ENCODE measurements around the gene CFAP68.

Gene CFAP68

GRCh38 chr11:111934306-111934705, 55.0 kb downstream of the CFAP68 start:
- H3K36me3 ChIP-seq (ENCODE audit: insufficient read depth, low read length), result no peaks in the 10 kb centered on the region
- no peak overlapping the region for H3K9ac ChIP-seq (ENCODE audit: low read length)
- H3K27ac ChIP-seq (ENCODE audit: low read depth, low read length), result no peak overlapping the region
- peaks cover 37% of the 10 kb centered on the region for H3K4me1 ChIP-seq (ENCODE audit: insufficient read depth, low read length)
- H3K27me3 ChIP-seq (ENCODE audit: control insufficient read depth in 1 of 2, insufficient read depth in 2 of 2, low read length in 2 of 2), result no peaks in the 10 kb centered on the region
- no peaks in the 10 kb centered on the region for H3K9me3 ChIP-seq (ENCODE audit: low read length)
- H3K4me3 ChIP-seq (ENCODE audit: low read depth in 1 of 2, low read length in 2 of 2), result no peak overlapping the region
